ENCODE data around the gene IRF5. TPM values are rescaled to one million over a fixed set of nuclear protein-coding genes. Genes with fewer than 3 reads are reported as not detected.

Gene IRF5
- total RNA-seq, 1 experiment from 2014 or later = 16.5 TPM

GRCh38 chr7:128935342-128935730 is 2.4 kb upstream of the IRF5 start:
- BruUV-seq (replicated peaks) = no TSS peak
- Histone ChIP-seq H3K4me3 (replicated peaks in 1 of 2; ENCODE audit: low read depth in 1 of 2, low read length in 2 of 2) (no peak overlapping the region), H3K4me2 (ENCODE audit: low read length) (no peak overlapping the region), H3K79me2 (ENCODE audit: insufficient read depth, low read length) (no peaks in the 10 kb centered on the region), H2AFZ (ENCODE audit: low read depth, low read length, poor library complexity, severe bottlenecking) (no peak overlapping the region), H3K36me3 (ENCODE audit: control insufficient read depth in 1 of 2, insufficient read depth in 2 of 2, low read length in 2 of 2) (no peaks in the 10 kb centered on the region), H3K9me3 (ENCODE audit: control insufficient read depth in 1 of 2, insufficient read depth in 1 of 2, low read depth in 1 of 2, low read length in 2 of 2) (no peaks in the 10 kb centered on the region), H3K9ac (ENCODE audit: low read length) (no peak overlapping the region), H3K27ac (ENCODE audit: low read depth, low read length) (no peak overlapping the region), H3K9me2 (ENCODE audit: insufficient read depth) (no peaks in the 10 kb centered on the region), H3K4me1 (ENCODE audit: control insufficient read depth in 1 of 2, insufficient read depth in 2 of 2, low read length in 2 of 2) (peaks cover 10 to 22% of the 10 kb centered on the region in 2 experiments; a peak in 3 of 4 replicates), H3K27me3 (ENCODE audit: insufficient read depth, low read length) (no peaks in the 10 kb centered on the region), H4K20me1 (ENCODE audit: insufficient read depth) (no peaks in the 10 kb centered on the region)
- no peak for DNase-seq (ENCODE audit: low read depth, low spot score)
- ChIA-PET POLR2A (no interaction called here), RAD21 (ENCODE audit: low non-redundant PET in 1 of 2, low total read pairs in 2 of 2, uncharacterized antibody in 2 of 2, unreplicated experiment in 2 of 2) (no interaction called here), CTCF (no interaction called here)
- no peak for ATAC-seq
- intact Hi-C loops (cut with micrococcal nuclease) = no loop called here
- TF ChIP-seq FOSL1 (IDR thresholded peaks at IDR 0.05; ENCODE audit: low read depth) (no peak), TCF7L2 (IDR thresholded peaks at IDR 0.05; ENCODE audit: borderline replicate concordance, extremely low read depth, insufficient read depth, insufficient read length) (no peak), ELF1 (IDR thresholded peaks at IDR 0.05; ENCODE audit: borderline replicate concordance, low read depth) (no peak), CBX3 (IDR thresholded peaks at IDR 0.05; ENCODE audit: low read depth) (no peak), ZBTB33 (IDR thresholded peaks at IDR 0.05; ENCODE audit: extremely low read depth, insufficient replicate concordance, low read length) (no peak), ZFX (IDR thresholded peaks at IDR 0.05) (no peak), EZH2 (IDR thresholded peaks at IDR 0.05) (no peak), MAX (IDR thresholded peaks at IDR 0.05) (no peak), ATF3 (IDR thresholded peaks at IDR 0.05) (no peak), RAD21 (IDR thresholded peaks at IDR 0.05; ENCODE audit: low read depth) (no peak), YY1 (IDR thresholded peaks at IDR 0.05; ENCODE audit: extremely low read depth, insufficient replicate concordance, low read depth, low read length) (no peak), SP1 (IDR thresholded peaks at IDR 0.05; ENCODE audit: low read depth) (no peak), EZH2phosphoT487 (IDR thresholded peaks at IDR 0.05; ENCODE audit: borderline replicate concordance) (no peak), CTCF (IDR thresholded peaks at IDR 0.05 in 2 of 3, conservative IDR thresholded peaks at IDR 0.05 in 1 of 3; ENCODE audit: borderline replicate concordance in 1 of 3, insufficient read depth in 1 of 3, low read depth in 2 of 3, low read length in 2 of 3) (no peak), JUND (IDR thresholded peaks at IDR 0.05) (no peak), REST (IDR thresholded peaks at IDR 0.05; ENCODE audit: low read depth) (no peak), CEBPB (IDR thresholded peaks at IDR 0.05; ENCODE audit: low read depth) (no peak), POLR2AphosphoS5 (IDR thresholded peaks at IDR 0.05; ENCODE audit: low read depth, low read length) (no peak), SIN3A (IDR thresholded peaks at IDR 0.05; ENCODE audit: low read depth) (no peak), POLR2A (IDR thresholded peaks at IDR 0.05; ENCODE audit: borderline replicate concordance, extremely low read depth, insufficient read depth, insufficient read length) (no peak)

All from HCT116 (cell line).